Naive thymus-derived CD8-positive, alpha-beta T cell (primary cell): ENCODE data around the gene CYP21A2. TPM values are rescaled to one million over a fixed set of nuclear protein-coding genes. Genes with fewer than 3 reads are reported as not detected.

Experiments
- ATAC-seq, 2 donors: fragments of 150-1000 bp; cut with Tn5 transposase in 1 of 2; sonication (Bioruptor Pico), chemical (Tn5 transposase) in 1 of 2; 1 replicate in 1 of 2; 2 replicates in 1 of 2; pipeline ENCODE4 v1.10.0; 2021; ENCODE audit warnings: mild to moderate bottlenecking in 2 of 2, moderate library complexity in 2 of 2
- POLR2A ChIA-PET: fragments of 350-600 bp; sonication (Branson Sonifier 250); formaldehyde crosslinking; loops from one replicate; lab custom pipeline; 2021; ENCODE audit warnings: antibody characterized with exemption; lab: Charles Lee
- DNase-seq, 10 donors: peaks; one replicate each; pipeline versions ENCODE4 v3.0.0 to v3.0.0-alpha.2; 2020 to 2022
- H3K27ac Mint-ChIP-seq, 10 donors: one replicate each; pipeline ENCODE4 v1.8.0; 2020 to 2022; ENCODE audit warnings: mild to moderate bottlenecking in 10 of 10, mixed read lengths in 10 of 10, moderate library complexity in 4 of 10, inconsistent platforms in 1 of 10
- H3K27me3 Mint-ChIP-seq, 5 donors: one replicate each; pipeline ENCODE4 v1.8.0; 2021 to 2022; ENCODE audit warnings: mixed read lengths in 5 of 5
- H3K36me3 Mint-ChIP-seq, 3 donors: one replicate each; pipeline ENCODE4 v1.8.0; 2020 to 2022; ENCODE audit warnings: mixed read lengths in 3 of 3, mild to moderate bottlenecking in 2 of 3, inconsistent platforms in 1 of 3
- H3K4me1 Mint-ChIP-seq, 4 donors: one replicate each; pipeline ENCODE4 v1.8.0; 2021 to 2022; ENCODE audit warnings: mixed read lengths in 4 of 4
- H3K4me3 Mint-ChIP-seq, 10 donors: one replicate each; pipeline ENCODE4 v1.8.0; 2020 to 2022; ENCODE audit warnings: mild to moderate bottlenecking in 10 of 10, mixed read lengths in 10 of 10, moderate library complexity in 6 of 10, inconsistent platforms in 1 of 10
- H3K9me3 Mint-ChIP-seq, 9 donors: one replicate each; pipeline ENCODE4 v1.8.0; 2020 to 2022; ENCODE audit warnings: mixed read lengths in 9 of 9, mild to moderate bottlenecking in 3 of 9, inconsistent platforms in 1 of 9, moderate library complexity in 1 of 9
- polyA plus RNA-seq, 3 donors: library from polyadenylated mRNA; unstranded; fragments of 300-500 nt; fragmentation: Illumina TruSeq; gene quantifications; one replicate each; pipeline ENCODE4 v1.2.3, GENCODE V29; 2021
- total RNA-seq, 8 experiments: library from RNA in 2 of 8; stranded (reverse) in 2 of 8; gene quantifications; one replicate each; pipeline ENCODE4 v1.2.3 and lab custom pipeline; 2021 to 2026

CYP21A2 gene
- total and polyA plus RNA-seq, 5 experiments from 2014 or later = 1.2 to 1.8 TPM; not detected in 3

GRCh38 chr6:32089082-32089828, 51.0 kb downstream of the CYP21A2 start:
- H3K4me1 Mint-ChIP-seq = peaks cover 0 to 5% (median 3%) of the 10 kb centered on the region in 4 donors
- ATAC-seq (no peak), DNase-seq (peak in 1 of 10 donors; percentile 57)
- peak overlapping the region in 3 of 10 donors; percentile 18 to 54 (median 30) for H3K4me3 Mint-ChIP-seq
- H3K27ac Mint-ChIP-seq = peak overlapping the region in 1 of 10 donors; percentile 24
- no peaks in the 10 kb centered on the region for H3K9me3 Mint-ChIP-seq
- H3K36me3 Mint-ChIP-seq = peaks cover 0 to 2% (median 0%) of the 10 kb centered on the region in 3 donors
- POLR2A ChIA-PET = no interaction called here
- H3K27me3 Mint-ChIP-seq = peaks cover 6 to 36% (median 32%) of the 10 kb centered on the region in 5 donors

Other genes with a start within 250 kb of the CYP21A2 start
- 10 to 100 TPM; 37.6 to 40.3 TPM for gene VARS1, start 242.7 kb upstream of the CYP21A2 start, total RNA-seq
- gene VARS1, start 242.7 kb upstream of the CYP21A2 start, polyA plus RNA-seq = 10 to 100 TPM; 27.5 to 37.8 (median 30.3) TPM
- gene LSM2, start 231.4 kb upstream of the CYP21A2 start, total RNA-seq = 10 to 100 TPM; 28.9 to 31.9 TPM
- gene LSM2, start 231.4 kb upstream of the CYP21A2 start, polyA plus RNA-seq = 10 to 100 TPM; 67.1 to 80.3 (median 77.9) TPM
- 1 to 10 TPM; 3.5 to 4.0 TPM for gene HSPA1L, start 223.1 kb upstream of the CYP21A2 start, total RNA-seq
- gene HSPA1L, start 223.1 kb upstream of the CYP21A2 start, polyA plus RNA-seq = 1 to 10 TPM in 2 of 3 donors, under 1 TPM in 1; 0.56 to 1.6 (median 1.6) TPM
- gene HSPA1A, start 222.9 kb upstream of the CYP21A2 start, total RNA-seq = 10 to 100 TPM; 54.8 to 56.9 TPM
- gene HSPA1A, start 222.9 kb upstream of the CYP21A2 start, polyA plus RNA-seq = 10 to 100 TPM in 2 of 3 donors, 1 to 10 TPM in 1; 6.9 to 17.3 (median 11.4) TPM
- 10 to 100 TPM; 39.6 to 42.2 TPM for gene HSPA1B, start 210.7 kb upstream of the CYP21A2 start, total RNA-seq
- 1 to 10 TPM in 2 of 3 donors, under 1 TPM in 1; 0.28 to 1.3 (median 1.2) TPM for gene HSPA1B, start 210.7 kb upstream of the CYP21A2 start, polyA plus RNA-seq
- gene NEU1, start 175.6 kb upstream of the CYP21A2 start, total RNA-seq = 10 to 100 TPM; 15.0 to 15.8 TPM
- gene NEU1, start 175.6 kb upstream of the CYP21A2 start, polyA plus RNA-seq = 10 to 100 TPM; 10.9 to 17.9 (median 16.2) TPM
- not detected for gene SLC44A4, start 159.4 kb upstream of the CYP21A2 start, total RNA-seq
- gene SLC44A4, start 159.4 kb upstream of the CYP21A2 start, polyA plus RNA-seq = not detected
- gene EHMT2, start 140.7 kb upstream of the CYP21A2 start, total RNA-seq = 10 to 100 TPM; 77.1 to 81.8 TPM
- 10 to 100 TPM; 37.3 to 57.9 (median 43.0) TPM for gene EHMT2, start 140.7 kb upstream of the CYP21A2 start, polyA plus RNA-seq
- 1 to 10 TPM; 3.1 to 3.7 TPM for gene ZBTB12, start 136.3 kb upstream of the CYP21A2 start, total RNA-seq
- not detected for gene ZBTB12, start 136.3 kb upstream of the CYP21A2 start, polyA plus RNA-seq
- 1 to 10 TPM; 3.8 to 4.3 TPM for gene C2, start 110.7 kb upstream of the CYP21A2 start, total RNA-seq
- not detected for gene C2, start 110.7 kb upstream of the CYP21A2 start, polyA plus RNA-seq
- gene CFB, start 92.3 kb upstream of the CYP21A2 start, total RNA-seq = 1 to 10 TPM; 1.0 to 1.4 TPM
- under 1 TPM in 2 of 3 donors, not detected in 1; 0.22 to 0.61 TPM for gene CFB, start 92.3 kb upstream of the CYP21A2 start, polyA plus RNA-seq
- gene NELFE, start 79.4 kb upstream of the CYP21A2 start, total RNA-seq = 10 to 100 TPM; 41.7 to 45.1 TPM
- 10 to 100 TPM; 55.9 to 68.6 (median 66.4) TPM for gene NELFE, start 79.4 kb upstream of the CYP21A2 start, polyA plus RNA-seq
- 100 to 1,000 TPM; 130 to 141 TPM for gene SKIC2, start 79.2 kb upstream of the CYP21A2 start, total RNA-seq
- 10 to 100 TPM; 18.1 to 19.9 (median 19.4) TPM for gene SKIC2, start 79.2 kb upstream of the CYP21A2 start, polyA plus RNA-seq
- gene DXO, start 66.3 kb upstream of the CYP21A2 start, total RNA-seq = 10 to 100 TPM; 36.4 to 41.0 TPM
- 10 to 100 TPM; 12.5 to 16.4 (median 14.5) TPM for gene DXO, start 66.3 kb upstream of the CYP21A2 start, polyA plus RNA-seq
- 1 to 10 TPM; 5.9 to 6.0 TPM for gene C4A, start 56.4 kb upstream of the CYP21A2 start, total RNA-seq
- gene C4A, start 56.4 kb upstream of the CYP21A2 start, polyA plus RNA-seq = under 1 TPM in 1 of 3 donors, not detected in 2; 0.81 TPM
- gene C4B, start 23.6 kb upstream of the CYP21A2 start, total RNA-seq = 1 to 10 TPM; 7.7 to 8.7 TPM
- gene C4B, start 23.6 kb upstream of the CYP21A2 start, polyA plus RNA-seq = under 1 TPM in 1 of 3 donors, not detected in 2; 0.31 TPM
- gene TNXB, start 70.9 kb downstream of the CYP21A2 start, total RNA-seq = 10 to 100 TPM; 14.5 to 17.8 TPM
- gene TNXB, start 70.9 kb downstream of the CYP21A2 start, polyA plus RNA-seq = under 1 TPM in 1 of 3 donors, not detected in 2; 0.13 TPM
- 100 to 1,000 TPM; 140 to 141 TPM for gene ATF6B, start 89.8 kb downstream of the CYP21A2 start, total RNA-seq
- gene ATF6B, start 89.8 kb downstream of the CYP21A2 start, polyA plus RNA-seq = 10 to 100 TPM; 17.5 to 25.7 (median 21.4) TPM
- gene FKBPL, start 91.9 kb downstream of the CYP21A2 start, total RNA-seq = 1 to 10 TPM; 1.8 to 2.1 TPM
- 1 to 10 TPM in 1 of 3 donors, under 1 TPM in 2; 0.37 to 2.5 (median 0.51) TPM for gene FKBPL, start 91.9 kb downstream of the CYP21A2 start, polyA plus RNA-seq
- 1 to 10 TPM; 5.5 to 5.6 TPM for gene PRRT1, start 113.5 kb downstream of the CYP21A2 start, total RNA-seq
- gene PRRT1, start 113.5 kb downstream of the CYP21A2 start, polyA plus RNA-seq = 1 to 10 TPM; 1.2 to 3.6 (median 2.8) TPM
- gene PPT2, start 115.7 kb downstream of the CYP21A2 start, total RNA-seq = 10 to 100 TPM; 22.6 to 23.1 TPM
- 10 to 100 TPM; 17.3 to 20.6 (median 18.3) TPM for gene PPT2, start 115.7 kb downstream of the CYP21A2 start, polyA plus RNA-seq
- 10 to 100 TPM; 29.3 to 30.1 TPM for gene EGFL8, start 126.2 kb downstream of the CYP21A2 start, total RNA-seq
- under 1 TPM in 1 of 3 donors, not detected in 2; 0.61 TPM for gene EGFL8, start 126.2 kb downstream of the CYP21A2 start, polyA plus RNA-seq
- gene AGPAT1, start 137.7 kb downstream of the CYP21A2 start, total RNA-seq = 10 to 100 TPM; 27.5 to 28.6 TPM
- gene AGPAT1, start 137.7 kb downstream of the CYP21A2 start, polyA plus RNA-seq = 10 to 100 TPM; 16.3 to 19.5 (median 19.1) TPM
- gene RNF5, start 140.0 kb downstream of the CYP21A2 start, total RNA-seq = 10 to 100 TPM; 38.6 to 40.0 TPM
- 100 to 1,000 TPM; 102 to 117 (median 102) TPM for gene RNF5, start 140.0 kb downstream of the CYP21A2 start, polyA plus RNA-seq
- 10 to 100 TPM; 56.0 to 60.3 TPM for gene AGER, start 145.8 kb downstream of the CYP21A2 start, total RNA-seq
- gene AGER, start 145.8 kb downstream of the CYP21A2 start, polyA plus RNA-seq = 1 to 10 TPM in 1 of 3 donors, under 1 TPM in 2; 0.09 to 1.9 (median 0.25) TPM
- gene PBX2, start 151.8 kb downstream of the CYP21A2 start, total RNA-seq = 100 to 1,000 TPM; 173 to 174 TPM
- gene PBX2, start 151.8 kb downstream of the CYP21A2 start, polyA plus RNA-seq = 1 to 10 TPM; 1.6 to 2.2 (median 2.0) TPM
- 100 to 1,000 TPM; 274 to 276 TPM for gene GPSM3, start 154.2 kb downstream of the CYP21A2 start, total RNA-seq
- 100 to 1,000 TPM; 106 to 144 (median 138) TPM for gene GPSM3, start 154.2 kb downstream of the CYP21A2 start, polyA plus RNA-seq
- gene NOTCH4, start 185.7 kb downstream of the CYP21A2 start, total RNA-seq = 1 to 10 TPM; 1.2 to 1.8 TPM
- under 1 TPM; 0.22 to 0.48 (median 0.28) TPM for gene NOTCH4, start 185.7 kb downstream of the CYP21A2 start, polyA plus RNA-seq